ENCODE data around the gene EEF1B2.
"Not testable (repeated sequence)": the region's sequence is repeated elsewhere in the genome, so short reads cannot be mapped to it uniquely, and the experiment has no call there.

The EEF1B2 gene

GRCh38 chr2:206159346-206160124 is at the start of gene EEF1B2, which contains the start of gene NDUFS1:
TSS of gene EEF1B2 (plus strand) at chr2:206159895. CDS start at chr2:206159980, 85 bp downstream.
TSS of gene NDUFS1 (minus strand) at chr2:206159444. CDS start at chr2:206153678, 5,766 bp downstream.
- FAIRE-seq (peak; percentile 89), DNase-seq (ENCODE audit: low spot score) (peak; percentile 91)

- DNase-seq (ENCODE audit: low spot score), result no peak
- no peak for FAIRE-seq
Observed at GRCh38 chr2:206112108-206112507, 47.6 kb upstream of the EEF1B2 start.

- DNase-seq (ENCODE audit: low spot score) (no peak), FAIRE-seq (no peak)
Observed at GRCh38 chr2:206112846-206113547, 46.7 kb upstream of the EEF1B2 start.

- no peak for DNase-seq (ENCODE audit: low spot score)
- FAIRE-seq, result no peak
Observed at GRCh38 chr2:206115026-206115578, 44.6 kb upstream of the EEF1B2 start.

GRCh38 chr2:206116278-206116677 is 43.4 kb upstream of the EEF1B2 start:
- no peak for FAIRE-seq
- DNase-seq (ENCODE audit: low spot score), result no peak

GRCh38 chr2:206122569-206122968 is 37.1 kb upstream of the EEF1B2 start:
- FAIRE-seq; DNase-seq (ENCODE audit: low spot score): not testable (repeated sequence)

- FAIRE-seq, result no peak
- DNase-seq (ENCODE audit: low spot score), result no peak
Observed at GRCh38 chr2:206125901-206126300, 33.8 kb upstream of the EEF1B2 start.

GRCh38 chr2:206127656-206128055 is 32.0 kb upstream of the EEF1B2 start:
- DNase-seq (ENCODE audit: low spot score) (no peak), FAIRE-seq (no peak)

GRCh38 chr2:206143451-206143850 is 16.2 kb upstream of the EEF1B2 start:
- DNase-seq (ENCODE audit: low spot score), result no peak
- no peak for FAIRE-seq

GRCh38 chr2:206144383-206144782 is 15.3 kb upstream of the EEF1B2 start:
- DNase-seq (ENCODE audit: low spot score) (no peak), FAIRE-seq (no peak)

GRCh38 chr2:206145665-206146064 is 14.0 kb upstream of the EEF1B2 start:
- FAIRE-seq, result no peak
- DNase-seq (ENCODE audit: low spot score), result no peak

- DNase-seq (ENCODE audit: low spot score) (no peak), FAIRE-seq (no peak)
Observed at GRCh38 chr2:206149330-206149729, 10.4 kb upstream of the EEF1B2 start.

GRCh38 chr2:206150168-206150567 is 9.5 kb upstream of the EEF1B2 start:
- no peak for FAIRE-seq

GRCh38 chr2:206150631-206151030 is 9.1 kb upstream of the EEF1B2 start:
- no peak for FAIRE-seq
- no peak for DNase-seq (ENCODE audit: low spot score)

More at GRCh38 chr2:206150168-206150567, 9.5 kb upstream of the EEF1B2 start:
- DNase-seq (ENCODE audit: low spot score), result no peak

- FAIRE-seq, result no peak
- no peak for DNase-seq (ENCODE audit: low spot score)
Observed at GRCh38 chr2:206154197-206154596, 5.5 kb upstream of the EEF1B2 start.

GRCh38 chr2:206157014-206157413 is 2.7 kb upstream of the EEF1B2 start:
- FAIRE-seq; DNase-seq (ENCODE audit: low spot score): not testable (repeated sequence)

GRCh38 chr2:206158563-206159345 is 941 bp upstream of the EEF1B2 start:
- DNase-seq (ENCODE audit: low spot score) (no peak), FAIRE-seq (no peak)

- DNase-seq (ENCODE audit: low spot score) (no peak), FAIRE-seq (no peak)
Observed at GRCh38 chr2:206160125-206160806, 571 bp downstream of the EEF1B2 start.

- FAIRE-seq (no peak), DNase-seq (ENCODE audit: low spot score) (no peak)
Observed at GRCh38 chr2:206160807-206161179, 1.1 kb downstream of the EEF1B2 start.

GRCh38 chr2:206162401-206162800 is 2.7 kb downstream of the EEF1B2 start:
- DNase-seq (ENCODE audit: low spot score); FAIRE-seq: not testable (repeated sequence)

Data from RCC 7860 (cell line).